Bronchial epithelial cell (primary cell): ENCODE measurements around the gene TCF4. TPM values are rescaled to one million over a fixed set of nuclear protein-coding genes. Genes with fewer than 3 reads are reported as not detected.

Source experiments
- DNase-seq: peaks from one replicate; pipeline ENCODE4 v3.0.0-alpha.2; 2010; ENCODE audit warnings: low read depth
- FAIRE-seq: peaks from 2 replicates; lab custom pipeline; 2011; peaks lifted over from hg19 to GRCh38; lab: Jason Lieb, UNC
- H3K27me3 ChIP-seq: 2 replicates; pipeline ENCODE4 v1.5.1; 2011; ENCODE audit warnings: low read length; ENCODE audit not compliant: control insufficient read depth, insufficient read depth
- H3K36me3 ChIP-seq: 2 replicates; pipeline ENCODE4 v1.5.1; 2011; ENCODE audit warnings: low read length; ENCODE audit not compliant: control insufficient read depth, insufficient read depth
- H3K4me3 ChIP-seq: 2 replicates; pipeline ENCODE4 v1.5.1; 2011; ENCODE audit warnings: mild to moderate bottlenecking, low read depth, low read length, control low read depth
- total RNA-seq: library from RNA; depleted of rRNA; stranded (reverse); fragments of >200 nt; gene quantifications from 2 replicates; pipeline ENCODE4 v1.2.1, GENCODE V29; 2014
- TF ChIP-seq, protein P1 (sequence below): IDR thresholded peaks from 2 replicates; pipeline ENCODE4 v1.5.1; 2011; ENCODE audit warnings: mild to moderate bottlenecking, moderate library complexity, low read length, control low read depth, inconsistent platforms; ENCODE audit not compliant: insufficient read depth, severe bottlenecking

TCF4 gene
- total RNA-seq, 1 donor from 2014 or later: 10.0 TPM

DNA sequence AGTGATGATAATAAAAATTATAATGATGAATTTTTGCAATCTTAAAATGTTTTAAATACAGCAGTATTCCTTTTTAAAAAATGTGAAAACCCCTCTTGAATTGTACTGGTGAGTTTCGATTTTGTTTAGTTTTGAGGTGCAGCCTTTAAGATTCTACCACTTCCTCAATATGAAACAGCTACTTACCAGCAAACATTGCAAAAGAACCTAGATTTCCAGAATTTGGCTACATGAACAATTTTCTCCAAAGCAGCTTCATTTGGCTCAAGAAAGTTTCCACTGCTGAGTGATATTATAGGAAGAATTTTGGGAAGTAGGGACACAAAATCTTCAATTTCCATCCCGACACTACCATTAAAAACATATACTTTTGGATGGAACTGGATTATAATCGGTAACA, 12.0 kb downstream of the TCF4 start:
- TF ChIP-seq, protein P1, sequence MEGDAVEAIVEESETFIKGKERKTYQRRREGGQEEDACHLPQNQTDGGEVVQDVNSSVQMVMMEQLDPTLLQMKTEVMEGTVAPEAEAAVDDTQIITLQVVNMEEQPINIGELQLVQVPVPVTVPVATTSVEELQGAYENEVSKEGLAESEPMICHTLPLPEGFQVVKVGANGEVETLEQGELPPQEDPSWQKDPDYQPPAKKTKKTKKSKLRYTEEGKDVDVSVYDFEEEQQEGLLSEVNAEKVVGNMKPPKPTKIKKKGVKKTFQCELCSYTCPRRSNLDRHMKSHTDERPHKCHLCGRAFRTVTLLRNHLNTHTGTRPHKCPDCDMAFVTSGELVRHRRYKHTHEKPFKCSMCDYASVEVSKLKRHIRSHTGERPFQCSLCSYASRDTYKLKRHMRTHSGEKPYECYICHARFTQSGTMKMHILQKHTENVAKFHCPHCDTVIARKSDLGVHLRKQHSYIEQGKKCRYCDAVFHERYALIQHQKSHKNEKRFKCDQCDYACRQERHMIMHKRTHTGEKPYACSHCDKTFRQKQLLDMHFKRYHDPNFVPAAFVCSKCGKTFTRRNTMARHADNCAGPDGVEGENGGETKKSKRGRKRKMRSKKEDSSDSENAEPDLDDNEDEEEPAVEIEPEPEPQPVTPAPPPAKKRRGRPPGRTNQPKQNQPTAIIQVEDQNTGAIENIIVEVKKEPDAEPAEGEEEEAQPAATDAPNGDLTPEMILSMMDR: no peak
- no peak for FAIRE-seq

DNA sequence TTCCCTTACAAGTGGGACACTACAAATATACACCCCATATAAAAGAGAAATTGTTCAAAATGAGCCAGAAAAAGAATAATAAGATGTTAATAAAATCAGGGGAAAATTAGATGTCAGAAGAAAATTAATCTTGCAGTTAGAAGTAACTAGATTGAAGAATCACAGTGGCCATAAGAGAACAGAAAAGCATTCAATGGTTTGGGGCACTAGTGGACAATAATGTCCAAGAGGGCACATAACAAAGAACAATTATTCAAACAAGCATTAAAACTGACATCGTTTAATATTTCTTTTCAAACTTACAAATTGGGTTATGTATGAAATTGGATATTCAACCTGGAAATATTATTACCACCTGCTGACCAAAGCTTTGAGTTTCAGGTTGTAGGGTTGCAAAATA, 12.9 kb downstream of the TCF4 start:
- DNase-seq (no peak), FAIRE-seq (no peak)
- Histone ChIP-seq H3K27me3 (no peaks in the 10 kb centered on the region), H3K36me3 (no peaks in the 10 kb centered on the region), H3K4me3 (no peak overlapping the region)
- TF ChIP-seq, protein P1: no peak

More for the DNA sequence above, 12.0 kb downstream of the TCF4 start:
- DNase-seq: no peak
- no peaks in the 10 kb centered on the region for H3K27me3 ChIP-seq
- H3K4me3 ChIP-seq: no peak overlapping the region
- no peaks in the 10 kb centered on the region for H3K36me3 ChIP-seq

DNA sequence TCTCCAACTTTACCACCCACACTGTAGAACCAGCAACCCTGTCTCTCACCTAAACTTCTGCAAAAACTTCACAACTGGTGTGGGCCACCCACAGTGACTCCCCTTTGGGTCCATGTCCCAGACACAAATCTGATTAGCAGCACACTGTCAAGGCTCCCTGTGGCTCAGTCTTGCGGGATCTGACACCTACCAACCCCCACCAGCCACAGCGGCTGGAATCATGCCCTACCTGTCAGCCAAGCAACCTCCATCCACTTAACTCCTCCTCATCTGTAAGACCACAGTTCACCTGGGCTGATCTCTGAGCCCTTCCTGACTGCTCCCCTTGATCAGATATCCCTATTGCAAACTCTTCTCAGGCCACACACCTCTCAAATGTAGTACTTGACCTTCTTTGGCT, 14.6 kb downstream of the TCF4 start:
- DNase-seq (no peak), FAIRE-seq (no peak)
- H3K27me3 ChIP-seq: no peaks in the 10 kb centered on the region
- H3K4me3 ChIP-seq: no peak overlapping the region
- TF ChIP-seq, protein P1: no peak
- no peaks in the 10 kb centered on the region for H3K36me3 ChIP-seq

DNA sequence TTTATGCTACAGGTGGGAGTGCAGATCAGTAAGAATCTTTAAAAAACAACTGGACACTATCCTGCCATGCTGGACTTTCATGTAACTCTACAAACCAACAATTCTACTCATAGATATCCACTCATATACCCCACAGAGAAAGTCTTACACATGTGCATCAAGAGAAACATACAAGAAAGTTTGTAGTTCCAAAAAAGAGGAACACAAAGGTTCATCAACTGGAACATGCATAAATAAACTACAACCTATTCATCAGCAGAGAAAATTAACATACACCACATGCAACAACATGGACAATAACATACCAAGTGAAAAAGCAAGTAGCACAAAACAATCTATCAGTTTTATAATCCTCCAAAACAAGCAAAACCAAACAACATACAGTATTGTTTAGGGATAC, 17.0 kb downstream of the TCF4 start:
- no peak overlapping the region for H3K4me3 ChIP-seq
- DNase-seq (no peak), FAIRE-seq (no peak)
- H3K27me3 ChIP-seq: no peaks in the 10 kb centered on the region
- H3K36me3 ChIP-seq: no peaks in the 10 kb centered on the region
- TF ChIP-seq, protein P1: no peak

DNA sequence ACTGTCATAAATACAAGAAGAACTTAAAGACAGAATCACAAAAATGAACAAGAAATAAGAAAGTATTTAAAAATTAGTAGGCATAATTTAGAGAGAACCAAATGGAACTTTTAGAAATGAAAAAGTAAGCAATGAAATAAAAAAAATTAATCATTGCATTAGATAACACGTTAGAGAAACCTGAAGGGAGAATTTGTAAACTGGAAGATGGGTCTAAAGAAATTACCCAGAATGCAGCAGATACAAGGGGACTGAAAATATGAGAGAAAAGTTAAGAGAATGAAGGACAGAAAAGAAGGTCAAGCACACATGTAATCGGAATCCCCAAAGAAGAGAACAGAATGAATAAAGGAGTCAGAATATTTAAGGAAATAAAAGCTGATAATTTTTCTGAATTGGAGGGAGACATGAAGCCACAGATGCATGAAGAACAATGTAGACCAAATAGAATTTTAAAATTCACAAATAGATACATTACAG, 21.5 kb downstream of the TCF4 start:
- TF ChIP-seq, protein P1: no peak
- Histone ChIP-seq H3K36me3 (no peaks in the 10 kb centered on the region), H3K27me3 (no peaks in the 10 kb centered on the region), H3K4me3 (no peak overlapping the region)
- DNase-seq (no peak), FAIRE-seq (no peak)

DNA sequence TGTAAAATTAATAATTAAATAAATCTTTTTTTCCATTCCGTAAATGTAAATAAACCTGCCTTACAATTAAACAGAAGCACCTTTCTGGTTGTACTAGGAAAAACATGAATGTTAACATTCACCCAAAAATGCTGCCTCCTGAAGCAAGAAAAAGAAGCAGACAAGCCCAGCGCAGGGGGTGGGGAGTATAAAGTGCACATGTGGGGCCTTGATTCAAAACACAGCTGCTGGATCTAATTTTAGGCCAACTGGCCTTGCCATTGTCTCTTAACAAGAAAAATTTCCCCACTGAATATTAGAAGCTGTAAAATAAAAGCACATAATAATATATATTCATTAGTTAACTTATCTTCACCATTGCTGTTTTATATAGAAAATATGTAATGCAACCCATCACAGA, 28.3 kb downstream of the TCF4 start:
- DNase-seq (no peak), FAIRE-seq (no peak)
- TF ChIP-seq, protein P1: no peak
- Histone ChIP-seq H3K27me3 (no peaks in the 10 kb centered on the region), H3K36me3 (no peaks in the 10 kb centered on the region), H3K4me3 (no peak overlapping the region)
